ENCODE measurements around the gene KATNA1. TPM values are rescaled to one million over a fixed set of nuclear protein-coding genes. Genes with fewer than 3 reads are reported as not detected.

The KATNA1 gene
- total and polyA plus RNA-seq, 2 donors (not counting 3 experiments of a cell fraction or from before 2014, with no cell fraction given): 9.9 to 15.9 TPM

DNA sequence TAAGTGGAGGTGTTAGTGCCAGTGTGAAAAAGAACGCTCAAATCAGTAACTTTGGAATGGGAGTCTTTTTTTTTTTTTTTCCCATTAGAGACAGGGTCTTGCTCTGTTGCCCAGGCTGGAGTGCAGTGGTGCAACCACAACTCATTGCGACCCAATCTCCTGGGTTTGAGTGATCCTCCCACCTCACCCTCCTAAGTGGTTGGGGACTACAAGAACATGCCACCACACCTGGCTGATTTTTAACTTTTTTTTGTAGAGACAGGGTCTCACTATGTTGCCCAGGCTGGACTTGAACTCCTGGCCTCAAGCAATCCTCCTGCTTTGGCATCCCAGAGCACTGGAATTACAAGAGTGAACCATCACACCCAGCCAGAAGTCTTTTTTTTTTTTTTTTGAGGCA is 49.7 kb upstream of the KATNA1 start:
- ChIA-PET CTCF (interaction anchor here (1.5 kb wide), 1 partner anchor 8 kb away, joined by 3 read pairs; no protein-coding TSS in a partner anchor), POLR2A (no interaction called here)
- FAIRE-seq (no peak), DNase-seq (ENCODE audit: low read depth, low spot score) (no peak)
- Histone ChIP-seq H3K9ac (replicated peaks; ENCODE audit: extremely low read depth, insufficient read depth, low read length) (no peak overlapping the region), H3K79me2 (ENCODE audit: control insufficient read depth, insufficient read depth, low read length) (peaks cover 71% of the 10 kb centered on the region), H3K4me3 (replicated peaks in 1 of 3; ENCODE audit: insufficient read depth in 1 of 3, low read depth in 1 of 3, low read length in 3 of 3) (no peak overlapping the region), H3K9me3 (replicated peaks; ENCODE audit: control insufficient read depth, insufficient read depth, low read length) (no peaks in the 10 kb centered on the region), H3K4me1 (ENCODE audit: control insufficient read depth, extremely low read depth, insufficient read depth, low read length) (no peaks in the 10 kb centered on the region), H3K9me1 (replicated peaks; ENCODE audit: control insufficient read depth, extremely low read depth, insufficient read depth, low read length) (no peaks in the 10 kb centered on the region), H3K36me3 (ENCODE audit: control insufficient read depth in 2 of 2, extremely low read depth in 1 of 2, insufficient read depth in 2 of 2, low read length in 2 of 2) (peaks cover 0 to 5% of the 10 kb centered on the region in 2 experiments), H3K4me2 (ENCODE audit: insufficient read depth, low read length) (no peak overlapping the region), H3K27ac (ENCODE audit: insufficient read depth, low read depth, low read length) (no peak overlapping the region), H3K27me3 (ENCODE audit: control insufficient read depth in 2 of 2, insufficient read depth in 2 of 2, low read length in 2 of 2) (no peaks in the 10 kb centered on the region), H4K20me1 (replicated peaks; ENCODE audit: control insufficient read depth, extremely low read depth, insufficient read depth, low read length) (peaks cover 2% of the 10 kb centered on the region), H2AFZ (ENCODE audit: low read depth, low read length) (no peak overlapping the region)
- no TSS peak for BruUV-seq (replicated peaks)
- intact Hi-C loops (cut with micrococcal nuclease): no loop called here
- dilution Hi-C loops (cut with MboI; ENCODE audit: extremely low pct_ligation_motif_present, low sequenced_read_pairs): no loop called here
- TF ChIP-seq JUN (IDR thresholded peaks at IDR 0.05; ENCODE audit: borderline replicate concordance, insufficient read depth, insufficient read length, low read depth) (no peak), EZH2 (IDR thresholded peaks at IDR 0.05; ENCODE audit: borderline replicate concordance, low read depth, low read length, severe bottlenecking) (no peak), FOS (IDR thresholded peaks at IDR 0.05; ENCODE audit: borderline replicate concordance, insufficient read depth, low read length) (no peak), POLR2AphosphoS5 (IDR thresholded peaks at IDR 0.05; ENCODE audit: insufficient read depth, low read depth, low read length) (no peak), MYC (IDR thresholded peaks at IDR 0.05; ENCODE audit: low read depth, low read length) (no peak), CTCF (IDR thresholded peaks at IDR 0.05; ENCODE audit: extremely low read depth in 1 of 2, insufficient read depth in 1 of 2, low read depth in 1 of 2, low read length in 2 of 2) (no peak), GATA2 (IDR thresholded peaks at IDR 0.05; ENCODE audit: insufficient read depth, insufficient read length, low read depth, low read length) (no peak), POLR2A (IDR thresholded peaks at IDR 0.05; ENCODE audit: low read depth, low read length) (no peak)
- TF ChIP-seq, protein P1, sequence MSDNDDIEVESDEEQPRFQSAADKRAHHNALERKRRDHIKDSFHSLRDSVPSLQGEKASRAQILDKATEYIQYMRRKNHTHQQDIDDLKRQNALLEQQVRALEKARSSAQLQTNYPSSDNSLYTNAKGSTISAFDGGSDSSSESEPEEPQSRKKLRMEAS (IDR thresholded peaks at IDR 0.05; ENCODE audit: insufficient read depth, insufficient read length): no peak

Data from endothelial cell of umbilical vein (primary cell).